GM18526 (cell line): Measurements from ENCODE around the gene MARVELD1.

Experiments
- POLR2A ChIP-seq: IDR thresholded peaks from 3 replicates; pipeline ENCODE4 v1.6.1; 2011; ENCODE audit not compliant: insufficient read length; ENCODE audit errors: extremely low read depth

The MARVELD1 gene

GRCh38 chr10:97759158-97759887, 45.8 kb downstream of the MARVELD1 start:
- TF ChIP-seq POLR2A = no peak

- no peak for TF ChIP-seq POLR2A
These were observed 46.4 kb downstream of the MARVELD1 start for GRCh38 chr10:97759946-97760345.

- no peak for TF ChIP-seq POLR2A
These were observed 47.1 kb downstream of the MARVELD1 start for GRCh38 chr10:97760461-97761257.

DNA sequence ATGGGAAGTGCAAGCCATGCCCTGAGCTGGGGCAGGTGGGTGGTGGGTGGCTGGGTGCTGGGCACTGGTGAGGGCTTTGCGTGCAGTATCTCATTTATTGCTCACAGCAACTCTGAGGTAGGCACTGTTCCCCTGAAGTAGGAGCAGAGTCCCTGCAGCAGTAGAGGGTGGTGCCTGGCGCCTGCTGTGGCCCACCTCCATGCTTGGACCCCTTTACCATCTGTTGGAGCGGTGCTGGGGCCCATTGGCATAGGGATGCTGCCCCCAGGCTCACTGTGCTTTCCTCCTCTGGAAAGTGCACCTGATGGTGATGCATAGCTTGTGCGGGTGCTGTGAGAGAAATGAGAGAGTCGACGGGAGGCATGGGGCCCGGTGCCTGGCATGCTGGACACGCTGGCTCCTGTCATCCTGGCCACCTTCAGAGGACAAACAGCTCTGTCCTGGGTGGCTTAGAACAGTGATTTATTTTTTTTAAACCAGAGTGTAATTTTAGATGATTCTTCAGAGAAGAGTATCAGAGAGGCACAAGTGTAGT, 47.9 kb downstream of the MARVELD1 start:
- TF ChIP-seq POLR2A = no peak

- no peak for TF ChIP-seq POLR2A
These were observed 48.5 kb downstream of the MARVELD1 start for GRCh38 chr10:97762056-97762455.

DNA sequence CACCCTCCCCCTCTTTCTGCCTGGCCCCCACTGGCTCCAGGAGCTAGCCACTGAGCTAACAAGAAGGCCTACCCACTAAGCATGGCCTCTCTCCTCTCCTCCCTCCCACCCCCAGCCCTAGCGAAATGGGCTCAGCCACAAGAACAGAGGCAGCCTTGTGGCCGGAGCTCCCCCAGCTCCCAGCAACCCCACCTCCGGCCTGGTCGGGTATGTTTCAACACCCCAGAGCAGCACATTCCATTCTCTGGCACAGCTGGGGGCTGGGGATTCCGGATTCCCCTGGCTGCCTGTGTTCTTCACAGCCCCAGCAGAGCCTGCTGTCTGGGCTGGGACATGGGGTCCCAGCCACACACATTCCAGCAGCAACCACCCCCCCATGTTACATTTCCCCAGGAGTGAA, 49.3 kb downstream of the MARVELD1 start:
- no peak for TF ChIP-seq POLR2A

- no peak for TF ChIP-seq POLR2A
These were observed 49.9 kb downstream of the MARVELD1 start for GRCh38 chr10:97763411-97763810.

DNA sequence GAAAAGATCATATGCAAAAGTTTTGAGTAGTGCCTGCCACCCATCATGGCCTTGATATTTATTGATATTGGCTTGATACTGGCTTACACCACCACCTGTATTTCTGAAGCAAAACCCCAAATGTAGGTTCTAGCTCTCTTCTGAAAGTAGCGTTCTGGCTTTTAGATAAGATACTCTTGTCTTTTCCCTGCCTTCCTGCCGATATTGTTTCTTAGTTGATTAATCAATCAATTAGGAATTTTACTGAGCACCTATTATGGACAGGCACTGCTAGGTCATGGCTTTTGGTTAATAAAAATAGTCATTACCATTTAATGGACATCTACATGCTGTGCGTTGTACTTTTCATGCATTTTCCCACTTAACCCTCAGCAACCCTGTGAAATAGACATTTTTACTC, 50.4 kb downstream of the MARVELD1 start:
- no peak for TF ChIP-seq POLR2A

DNA sequence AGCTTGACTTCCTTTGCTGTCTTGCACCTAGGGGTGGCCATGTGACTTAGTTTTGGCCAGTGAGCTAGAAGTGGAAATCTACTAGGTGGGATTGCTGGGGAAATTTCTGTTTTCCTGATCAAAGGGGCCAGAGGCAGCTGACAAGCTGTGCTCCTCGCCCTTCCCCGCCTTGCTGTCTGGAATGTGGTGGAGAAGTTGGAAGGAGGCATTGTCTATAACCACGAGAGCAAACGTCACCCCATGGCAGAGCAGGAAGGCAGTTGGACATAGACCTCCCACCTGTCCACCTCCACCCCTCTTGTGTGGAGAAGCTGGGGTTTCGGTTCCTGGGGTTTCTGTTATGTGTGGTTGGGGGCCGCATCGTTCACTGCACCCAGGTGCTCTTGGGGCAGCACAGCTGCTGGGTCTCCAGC, 51.0 kb downstream of the MARVELD1 start:
- TF ChIP-seq POLR2A = no peak

DNA sequence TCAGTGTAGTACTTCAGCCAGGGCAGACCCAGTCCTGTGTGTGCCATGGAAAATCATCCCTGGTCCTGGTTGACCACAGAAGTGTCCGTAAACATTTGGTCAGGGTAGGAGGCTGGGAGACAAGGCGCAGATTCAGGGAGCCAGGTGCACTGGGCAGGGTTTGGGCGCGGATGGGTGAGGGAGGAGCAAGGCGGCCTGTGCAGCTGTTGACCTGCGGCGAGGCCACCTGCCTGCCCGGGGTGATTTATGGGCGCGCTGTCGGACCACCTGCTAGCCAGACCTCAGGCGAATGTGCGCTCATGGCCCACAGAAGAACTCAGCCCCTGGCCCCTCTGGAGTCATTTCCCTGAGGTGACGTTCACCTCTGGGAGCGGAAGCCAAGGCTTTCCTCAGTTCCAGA, 51.7 kb downstream of the MARVELD1 start:
- TF ChIP-seq POLR2A = no peak

DNA sequence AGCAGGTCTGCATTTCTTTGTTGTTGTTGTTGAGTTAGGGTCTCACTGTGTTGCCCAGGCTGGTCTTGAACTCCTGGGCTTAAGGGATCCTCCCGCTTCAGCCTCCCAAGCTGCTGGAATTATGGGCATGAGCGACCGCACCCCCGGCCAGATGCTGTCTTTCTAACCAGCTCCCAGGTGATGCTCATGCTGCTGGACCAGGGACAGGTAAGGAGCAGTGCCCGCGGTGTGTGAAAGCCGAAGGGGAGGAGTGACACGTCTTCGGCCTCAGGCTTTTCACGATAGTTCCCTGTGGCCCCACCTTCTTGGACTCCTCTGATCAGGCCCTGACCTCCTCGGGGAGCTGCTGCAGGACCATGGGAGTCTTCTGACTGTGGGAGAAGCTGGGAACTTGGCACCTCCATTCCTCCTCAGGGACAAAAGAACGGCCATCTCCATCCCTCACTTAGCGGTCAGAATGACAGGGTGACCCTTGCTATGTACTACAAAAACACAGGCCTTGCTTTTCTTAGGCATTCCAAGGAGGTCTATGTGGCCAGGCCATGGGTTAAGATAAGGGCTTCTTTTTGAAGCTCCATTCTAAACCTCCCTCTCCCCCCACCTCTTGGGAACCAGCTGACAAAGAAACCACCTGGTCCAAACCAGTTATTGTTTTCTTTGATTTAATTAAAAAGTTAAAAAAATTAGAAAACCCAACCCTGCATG, 52.7 kb downstream of the MARVELD1 start:
- no peak for TF ChIP-seq POLR2A

GRCh38 chr10:97766996-97767924, 53.7 kb downstream of the MARVELD1 start:
- no peak for TF ChIP-seq POLR2A
